ENCODE measurements around the gene LYAR. TPM values are rescaled to one million over a fixed set of nuclear protein-coding genes. Genes with fewer than 3 reads are reported as not detected.

The LYAR gene
- total and polyA plus RNA-seq, 2 of the 13 experiments (the other 11 are each of a cell fraction or from before 2014, with no cell fraction given), result 7.8 to 94.2 TPM

- intact Hi-C loops (cut with micrococcal nuclease; ENCODE audit: unreplicated experiment), result loop anchor here (2.0 kb wide), 1 partner anchor 43 kb away; the partner anchor contains the start of genes LYAR and ZBTB49
- BruUV-seq (replicated peaks), result TSS peak; percentile 82
- H4K20me1 ChIP-seq (ENCODE audit: insufficient read depth, low read length), result no peaks in the 10 kb centered on the region
- peaks cover 11% of the 10 kb centered on the region for H3K79me2 ChIP-seq (ENCODE audit: insufficient read depth, low read length)
- FAIRE-seq (no peak), ATAC-seq (no peak), DNase-seq (ENCODE audit: low spot score) (no peak)
- H3K4me2 ChIP-seq (ENCODE audit: low read depth, low read length), result peak overlapping the region; percentile 98
- ChIA-PET POLR2A (interaction anchor here (0.9 to 3.7 kb wide), 11 partner anchors 9 to 90 kb away, joined by 3 to 63 read pairs (median 4); no protein-coding TSS in a partner anchor), CTCF (ENCODE audit: low intra/inter-chr PET ratio, low total read pairs) (interaction anchor here (1.7 kb wide), 1 partner anchor 88 kb away, joined by 6 read pairs; no protein-coding TSS in a partner anchor)
- H3K27ac ChIP-seq (ENCODE audit: extremely low read length, insufficient read depth, low read length), result peak overlapping the region; percentile 92
- H3K36me3 ChIP-seq (replicated peaks in 1 of 2; ENCODE audit: control insufficient read depth in 1 of 2, insufficient read depth in 2 of 2, low read length in 2 of 2), result peaks cover 9 to 22% of the 10 kb centered on the region in 2 experiments
- in situ Hi-C loops (cut with HindIII; ENCODE audit: extremely low pct_ligation_motif_present, low pct_unique_long_range_greater_than_20kb), result no loop called here
- H3K9me3 ChIP-seq (ENCODE audit: low read length), result no peaks in the 10 kb centered on the region
- peak overlapping the region; percentile 87 for H3K9ac ChIP-seq (ENCODE audit: insufficient read depth, low read depth, low read length)
- H3K27me3 ChIP-seq (ENCODE audit: control insufficient read depth in 1 of 2, insufficient read depth in 2 of 2, low read length in 2 of 2), result no peaks in the 10 kb centered on the region; a peak in 1 of 5 replicates
- TF ChIP-seq AKAP8 (CRISPR knock-in tag; IDR thresholded peaks at IDR 0.05) (0 out of 2 replicates have a peak, but pooled peaks have one; percentile 14), ZNF484 (CRISPR knock-in tag; IDR thresholded peaks at IDR 0.05; ENCODE audit: borderline replicate concordance, low read depth) (no peak), ZBTB20 (CRISPR knock-in tag; IDR thresholded peaks at IDR 0.05; ENCODE audit: borderline replicate concordance, low read depth) (no peak), NFAT5 (CRISPR knock-in tag; IDR thresholded peaks at IDR 0.05) (no peak), GATAD2A (CRISPR knock-in tag; IDR thresholded peaks at IDR 0.05) (no peak), PLRG1 (conservative IDR thresholded peaks at IDR 0.05) (no peak), ATRX (CRISPR knock-in tag; IDR thresholded peaks at IDR 0.05; ENCODE audit: borderline replicate concordance) (no peak), MAZ (IDR thresholded peaks at IDR 0.05; ENCODE audit: borderline replicate concordance, low read depth, low read length) (no peak), MAZ (CRISPR knock-in tag; IDR thresholded peaks at IDR 0.05; ENCODE audit: low read depth) (no peak), ZFP82 (CRISPR knock-in tag; IDR thresholded peaks at IDR 0.05; ENCODE audit: borderline replicate concordance) (0 out of 2 replicates have a peak, but pooled peaks have one; percentile 13), NR2F1 (CRISPR knock-in tag; IDR thresholded peaks at IDR 0.05) (no peak), ZNF839 (CRISPR knock-in tag; IDR thresholded peaks at IDR 0.05; ENCODE audit: borderline replicate concordance) (no peak), ATF4 (CRISPR knock-in tag; IDR thresholded peaks at IDR 0.05) (no peak), TBX3 (IDR thresholded peaks at IDR 0.05; ENCODE audit: borderline replicate concordance) (no peak), ARID2 (CRISPR knock-in tag; IDR thresholded peaks at IDR 0.05; ENCODE audit: borderline replicate concordance) (no peak), TOE1 (CRISPR knock-in tag; IDR thresholded peaks at IDR 0.05) (no peak), MTA3 (CRISPR knock-in tag; IDR thresholded peaks at IDR 0.05) (no peak)
- peak overlapping the region; percentile 78 to 93 (median 86) for H3K4me3 ChIP-seq (replicated peaks in 1 of 3; ENCODE audit: insufficient read depth in 1 of 3, low read depth in 2 of 3, low read length in 3 of 3)
- H3K4me1 ChIP-seq (ENCODE audit: insufficient read depth, low read length), result peaks cover 27% of the 10 kb centered on the region
- WGBS (ENCODE audit: low lambda C conversion rate), result 1% methylated on average over 12 of the region's 12 CpGs
- no peak overlapping the region for H2AFZ ChIP-seq (ENCODE audit: low read length)
Measured at GRCh38 chr4:4247696-4248028, 42.3 kb downstream of the LYAR start.

Data from HepG2 (cell line).